K562 (cell line): ENCODE measurements around the gene ACACB. TPM values are rescaled to one million over a fixed set of nuclear protein-coding genes. Genes with fewer than 3 reads are reported as not detected.

Experiments used
- PTRF ChIP-seq: fragments of 450-650 bp; IDR thresholded peaks from 2 replicates; pipeline ENCODE4 v1.6.1; 2016; ENCODE audit warnings: mild to moderate bottlenecking, missing genetic modification characterization, missing compliant biosample characterization
- SMARCE1 ChIP-seq: fragments of 450-650 bp; IDR thresholded peaks from 2 replicates; pipeline ENCODE4 v1.7.1; 2016; ENCODE audit warnings: mild to moderate bottlenecking
- ZNF699 ChIP-seq: fragments of 250-450 bp; sonication (Bioruptor Pico); IDR thresholded peaks from 2 replicates; pipeline ENCODE4 v1.8.0; 2021; ENCODE audit warnings: mild to moderate bottlenecking, moderate library complexity; ENCODE audit not compliant: insufficient replicate concordance
- polyA plus RNA-seq, 8 experiments: library from polyadenylated mRNA; depleted of rRNA in 4 of 8; stranded (reverse) in 5 of 8; unstranded in 3 of 8; fragments of >200 nt; fragmentation: Nextera tagmentation in 2 of 8; fragmentation: Illumina TruSeq in 1 of 8; extraction: Ambion mirVana in 2 of 8; extraction: Trizol in 1 of 8; gene quantifications; 2 replicates each; pipeline versions ENCODE4 v1.2.1 to v1.2.3, GENCODE V29; 2011 to 2014; ENCODE audit warnings: inconsistent platforms in 1 of 8, missing spikeins in 1 of 8
- total RNA-seq, 7 experiments: library from RNA; depleted of rRNA in 6 of 7; stranded (reverse); fragments of >200 nt in 6 of 7; fragmentation: Illumina TruSeq in 2 of 7; extraction: Trizol in 2 of 7; gene quantifications; 2 replicates each; pipeline versions ENCODE4 v1.2.1 to v1.2.3, GENCODE V29; 2011 to 2021; ENCODE audit warnings: low replicate concordance in 1 of 7
- TF ChIP-seq, protein P1 (sequence below): sonication (generic); formaldehyde crosslinking; IDR thresholded peaks from 2 replicates; pipeline ENCODE4 v1.8.1; 2023; ENCODE audit warnings: missing genetic modification reagents, mild to moderate bottlenecking, borderline replicate concordance
- TF ChIP-seq, protein P2 (sequence below): fragments of 250-450 bp; sonication (Bioruptor Pico); IDR thresholded peaks from 2 replicates; pipeline ENCODE4 v1.5.0; 2021; ENCODE audit warnings: mild to moderate bottlenecking, borderline replicate concordance

The ACACB gene
- total and polyA plus RNA-seq, 9 of the 15 experiments (the other 6 are each of a cell fraction or from before 2014, with no cell fraction given), result 0.10 to 2.5 (median 0.83) TPM

DNA sequence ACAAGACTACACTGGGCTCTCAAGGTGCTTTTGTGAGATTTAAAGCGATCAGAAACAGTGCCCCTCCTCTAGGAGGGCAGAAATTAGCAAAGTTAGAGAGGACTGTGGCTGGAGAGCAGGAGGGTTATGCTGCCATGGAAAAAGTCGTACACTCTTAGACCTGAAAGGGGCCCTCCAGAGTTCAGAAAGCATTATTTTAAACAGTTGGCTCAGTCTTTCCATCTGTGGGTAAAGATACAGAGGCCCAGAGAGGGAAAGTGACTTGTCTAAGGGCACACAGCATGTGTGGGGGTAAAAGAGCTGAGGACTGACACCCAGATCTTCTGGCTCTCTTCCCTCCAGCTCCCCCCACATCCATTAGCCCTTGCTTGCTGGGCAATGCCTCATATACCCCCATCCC, 145.6 kb downstream of the ACACB start (continued):
- TF ChIP-seq, protein P1, sequence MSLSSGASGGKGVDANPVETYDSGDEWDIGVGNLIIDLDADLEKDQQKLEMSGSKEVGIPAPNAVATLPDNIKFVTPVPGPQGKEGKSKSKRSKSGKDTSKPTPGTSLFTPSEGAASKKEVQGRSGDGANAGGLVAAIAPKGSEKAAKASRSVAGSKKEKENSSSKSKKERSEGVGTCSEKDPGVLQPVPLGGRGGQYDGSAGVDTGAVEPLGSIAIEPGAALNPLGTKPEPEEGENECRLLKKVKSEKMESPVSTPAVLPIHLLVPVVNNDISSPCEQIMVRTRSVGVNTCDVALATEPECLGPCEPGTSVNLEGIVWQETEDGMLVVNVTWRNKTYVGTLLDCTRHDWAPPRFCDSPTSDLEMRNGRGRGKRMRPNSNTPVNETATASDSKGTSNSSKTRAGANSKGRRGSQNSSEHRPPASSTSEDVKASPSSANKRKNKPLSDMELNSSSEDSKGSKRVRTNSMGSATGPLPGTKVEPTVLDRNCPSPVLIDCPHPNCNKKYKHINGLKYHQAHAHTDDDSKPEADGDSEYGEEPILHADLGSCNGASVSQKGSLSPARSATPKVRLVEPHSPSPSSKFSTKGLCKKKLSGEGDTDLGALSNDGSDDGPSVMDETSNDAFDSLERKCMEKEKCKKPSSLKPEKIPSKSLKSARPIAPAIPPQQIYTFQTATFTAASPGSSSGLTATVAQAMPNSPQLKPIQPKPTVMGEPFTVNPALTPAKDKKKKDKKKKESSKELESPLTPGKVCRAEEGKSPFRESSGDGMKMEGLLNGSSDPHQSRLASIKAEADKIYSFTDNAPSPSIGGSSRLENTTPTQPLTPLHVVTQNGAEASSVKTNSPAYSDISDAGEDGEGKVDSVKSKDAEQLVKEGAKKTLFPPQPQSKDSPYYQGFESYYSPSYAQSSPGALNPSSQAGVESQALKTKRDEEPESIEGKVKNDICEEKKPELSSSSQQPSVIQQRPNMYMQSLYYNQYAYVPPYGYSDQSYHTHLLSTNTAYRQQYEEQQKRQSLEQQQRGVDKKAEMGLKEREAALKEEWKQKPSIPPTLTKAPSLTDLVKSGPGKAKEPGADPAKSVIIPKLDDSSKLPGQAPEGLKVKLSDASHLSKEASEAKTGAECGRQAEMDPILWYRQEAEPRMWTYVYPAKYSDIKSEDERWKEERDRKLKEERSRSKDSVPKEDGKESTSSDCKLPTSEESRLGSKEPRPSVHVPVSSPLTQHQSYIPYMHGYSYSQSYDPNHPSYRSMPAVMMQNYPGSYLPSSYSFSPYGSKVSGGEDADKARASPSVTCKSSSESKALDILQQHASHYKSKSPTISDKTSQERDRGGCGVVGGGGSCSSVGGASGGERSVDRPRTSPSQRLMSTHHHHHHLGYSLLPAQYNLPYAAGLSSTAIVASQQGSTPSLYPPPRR (CRISPR knock-in tag), result no peak
- TF ChIP-seq, protein P2, sequence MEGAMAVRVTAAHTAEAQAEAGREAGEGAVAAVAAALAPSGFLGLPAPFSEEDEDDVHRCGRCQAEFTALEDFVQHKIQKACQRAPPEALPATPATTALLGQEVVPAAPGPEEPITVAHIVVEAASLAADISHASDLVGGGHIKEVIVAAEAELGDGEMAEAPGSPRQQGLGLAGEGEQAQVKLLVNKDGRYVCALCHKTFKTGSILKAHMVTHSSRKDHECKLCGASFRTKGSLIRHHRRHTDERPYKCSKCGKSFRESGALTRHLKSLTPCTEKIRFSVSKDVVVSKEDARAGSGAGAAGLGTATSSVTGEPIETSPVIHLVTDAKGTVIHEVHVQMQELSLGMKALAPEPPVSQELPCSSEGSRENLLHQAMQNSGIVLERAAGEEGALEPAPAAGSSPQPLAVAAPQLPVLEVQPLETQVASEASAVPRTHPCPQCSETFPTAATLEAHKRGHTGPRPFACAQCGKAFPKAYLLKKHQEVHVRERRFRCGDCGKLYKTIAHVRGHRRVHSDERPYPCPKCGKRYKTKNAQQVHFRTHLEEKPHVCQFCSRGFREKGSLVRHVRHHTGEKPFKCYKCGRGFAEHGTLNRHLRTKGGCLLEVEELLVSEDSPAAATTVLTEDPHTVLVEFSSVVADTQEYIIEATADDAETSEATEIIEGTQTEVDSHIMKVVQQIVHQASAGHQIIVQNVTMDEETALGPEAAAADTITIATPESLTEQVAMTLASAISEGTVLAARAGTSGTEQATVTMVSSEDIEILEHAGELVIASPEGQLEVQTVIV (CRISPR knock-in tag), result no peak
- TF ChIP-seq ZNF699 (no peak), SMARCE1 (no peak), PTRF (no peak)
